ENCODE measurements around the gene CDH16. TPM values are rescaled to one million over a fixed set of nuclear protein-coding genes. Genes with fewer than 3 reads are reported as not detected.

Gene CDH16
- total and polyA plus RNA-seq, 2 of the 13 experiments (the other 11 are each of a cell fraction or from before 2014, with no cell fraction given): 2.7 to 3.9 TPM

GRCh38 chr16:66902648-66903543 lies 15.8 kb downstream of the CDH16 start (continued):
- TF ChIP-seq ATM (IDR thresholded peaks at IDR 0.05; ENCODE audit: borderline replicate concordance) (no peak), STAG1 (CRISPR knock-in tag; IDR thresholded peaks at IDR 0.05) (peak; percentile 39), PHF8 (CRISPR knock-in tag; IDR thresholded peaks at IDR 0.05) (0 out of 2 replicates have a peak, but pooled peaks have one; percentile 17), RXRB (CRISPR knock-in tag; IDR thresholded peaks at IDR 0.05; ENCODE audit: borderline replicate concordance) (no peak), GPN1 (CRISPR knock-in tag; IDR thresholded peaks at IDR 0.05; ENCODE audit: borderline replicate concordance) (no peak), HOXA5 (CRISPR knock-in tag; IDR thresholded peaks at IDR 0.05) (no peak), ZNF776 (CRISPR knock-in tag; IDR thresholded peaks at IDR 0.05) (0 out of 2 replicates have a peak, but pooled peaks have one; percentile 45)
- TF ChIP-seq, protein P1, sequence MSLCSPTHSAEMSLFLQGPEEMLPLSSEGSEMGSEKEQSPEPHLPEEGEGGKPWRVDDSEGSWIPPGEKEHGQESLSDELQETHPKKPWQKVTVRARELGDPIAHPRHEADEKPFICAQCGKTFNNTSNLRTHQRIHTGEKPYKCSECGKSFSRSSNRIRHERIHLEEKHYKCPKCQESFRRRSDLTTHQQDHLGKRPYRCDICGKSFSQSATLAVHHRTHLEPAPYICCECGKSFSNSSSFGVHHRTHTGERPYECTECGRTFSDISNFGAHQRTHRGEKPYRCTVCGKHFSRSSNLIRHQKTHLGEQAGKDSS (CRISPR knock-in tag; IDR thresholded peaks at IDR 0.05; ENCODE audit: borderline replicate concordance, low read depth): peak; percentile 98
- TF ChIP-seq, protein P2, sequence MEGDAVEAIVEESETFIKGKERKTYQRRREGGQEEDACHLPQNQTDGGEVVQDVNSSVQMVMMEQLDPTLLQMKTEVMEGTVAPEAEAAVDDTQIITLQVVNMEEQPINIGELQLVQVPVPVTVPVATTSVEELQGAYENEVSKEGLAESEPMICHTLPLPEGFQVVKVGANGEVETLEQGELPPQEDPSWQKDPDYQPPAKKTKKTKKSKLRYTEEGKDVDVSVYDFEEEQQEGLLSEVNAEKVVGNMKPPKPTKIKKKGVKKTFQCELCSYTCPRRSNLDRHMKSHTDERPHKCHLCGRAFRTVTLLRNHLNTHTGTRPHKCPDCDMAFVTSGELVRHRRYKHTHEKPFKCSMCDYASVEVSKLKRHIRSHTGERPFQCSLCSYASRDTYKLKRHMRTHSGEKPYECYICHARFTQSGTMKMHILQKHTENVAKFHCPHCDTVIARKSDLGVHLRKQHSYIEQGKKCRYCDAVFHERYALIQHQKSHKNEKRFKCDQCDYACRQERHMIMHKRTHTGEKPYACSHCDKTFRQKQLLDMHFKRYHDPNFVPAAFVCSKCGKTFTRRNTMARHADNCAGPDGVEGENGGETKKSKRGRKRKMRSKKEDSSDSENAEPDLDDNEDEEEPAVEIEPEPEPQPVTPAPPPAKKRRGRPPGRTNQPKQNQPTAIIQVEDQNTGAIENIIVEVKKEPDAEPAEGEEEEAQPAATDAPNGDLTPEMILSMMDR (CRISPR knock-in tag; IDR thresholded peaks at IDR 0.05): peak; percentile 52
- TF ChIP-seq, protein P3, sequence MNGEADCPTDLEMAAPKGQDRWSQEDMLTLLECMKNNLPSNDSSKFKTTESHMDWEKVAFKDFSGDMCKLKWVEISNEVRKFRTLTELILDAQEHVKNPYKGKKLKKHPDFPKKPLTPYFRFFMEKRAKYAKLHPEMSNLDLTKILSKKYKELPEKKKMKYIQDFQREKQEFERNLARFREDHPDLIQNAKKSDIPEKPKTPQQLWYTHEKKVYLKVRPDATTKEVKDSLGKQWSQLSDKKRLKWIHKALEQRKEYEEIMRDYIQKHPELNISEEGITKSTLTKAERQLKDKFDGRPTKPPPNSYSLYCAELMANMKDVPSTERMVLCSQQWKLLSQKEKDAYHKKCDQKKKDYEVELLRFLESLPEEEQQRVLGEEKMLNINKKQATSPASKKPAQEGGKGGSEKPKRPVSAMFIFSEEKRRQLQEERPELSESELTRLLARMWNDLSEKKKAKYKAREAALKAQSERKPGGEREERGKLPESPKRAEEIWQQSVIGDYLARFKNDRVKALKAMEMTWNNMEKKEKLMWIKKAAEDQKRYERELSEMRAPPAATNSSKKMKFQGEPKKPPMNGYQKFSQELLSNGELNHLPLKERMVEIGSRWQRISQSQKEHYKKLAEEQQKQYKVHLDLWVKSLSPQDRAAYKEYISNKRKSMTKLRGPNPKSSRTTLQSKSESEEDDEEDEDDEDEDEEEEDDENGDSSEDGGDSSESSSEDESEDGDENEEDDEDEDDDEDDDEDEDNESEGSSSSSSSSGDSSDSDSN (CRISPR knock-in tag; IDR thresholded peaks at IDR 0.05): 0 out of 2 replicates have a peak, but pooled peaks have one; percentile 4

Measured in HepG2 (cell line).